ENCODE data around the gene TRHDE.

Gene TRHDE

DNA sequence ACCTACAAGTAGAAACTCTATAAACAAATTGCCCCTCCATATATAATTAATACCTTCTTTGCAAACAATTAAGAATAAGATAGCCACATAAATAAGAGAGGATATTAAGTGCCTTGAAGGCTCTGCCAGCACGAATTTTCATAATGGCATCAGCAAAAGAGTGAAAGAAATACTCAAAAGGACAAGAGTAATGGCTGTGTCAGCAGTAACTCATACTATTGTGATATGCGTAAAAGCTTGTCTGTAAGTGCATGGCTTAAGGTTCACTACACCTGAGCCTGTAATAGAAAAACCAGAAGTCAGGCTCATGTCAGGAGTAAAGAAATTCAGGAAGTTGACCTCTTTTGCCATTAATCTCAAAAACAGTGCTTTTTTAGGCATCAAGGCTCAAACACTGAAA is 204.1 kb downstream of the TRHDE start:
- H3K36me3 ChIP-seq (ENCODE audit: control insufficient read depth in 2 of 2, insufficient read depth in 1 of 2, low read length in 2 of 2) = no peaks in the 10 kb centered on the region
- ChIA-PET CTCF (no interaction called here), POLR2A (no interaction called here)
- H3K4me3 ChIP-seq (ENCODE audit: low read depth, low read length) = no peak overlapping the region
- no peak overlapping the region for H3K27ac ChIP-seq (ENCODE audit: extremely low read depth, low read depth, low read length)
- TF ChIP-seq GLIS2 (tag by site-specific recombination; IDR thresholded peaks at IDR 0.05) = no peak
- TF ChIP-seq KLF7 (tag by site-specific recombination; IDR thresholded peaks at IDR 0.05; ENCODE audit: borderline replicate concordance) = no peak
- TF ChIP-seq ZEB2 (tag by site-specific recombination; IDR thresholded peaks at IDR 0.05) = no peak
- no peak for TF ChIP-seq ZNF155 (tag by site-specific recombination; IDR thresholded peaks at IDR 0.05)
- TF ChIP-seq, protein P1, sequence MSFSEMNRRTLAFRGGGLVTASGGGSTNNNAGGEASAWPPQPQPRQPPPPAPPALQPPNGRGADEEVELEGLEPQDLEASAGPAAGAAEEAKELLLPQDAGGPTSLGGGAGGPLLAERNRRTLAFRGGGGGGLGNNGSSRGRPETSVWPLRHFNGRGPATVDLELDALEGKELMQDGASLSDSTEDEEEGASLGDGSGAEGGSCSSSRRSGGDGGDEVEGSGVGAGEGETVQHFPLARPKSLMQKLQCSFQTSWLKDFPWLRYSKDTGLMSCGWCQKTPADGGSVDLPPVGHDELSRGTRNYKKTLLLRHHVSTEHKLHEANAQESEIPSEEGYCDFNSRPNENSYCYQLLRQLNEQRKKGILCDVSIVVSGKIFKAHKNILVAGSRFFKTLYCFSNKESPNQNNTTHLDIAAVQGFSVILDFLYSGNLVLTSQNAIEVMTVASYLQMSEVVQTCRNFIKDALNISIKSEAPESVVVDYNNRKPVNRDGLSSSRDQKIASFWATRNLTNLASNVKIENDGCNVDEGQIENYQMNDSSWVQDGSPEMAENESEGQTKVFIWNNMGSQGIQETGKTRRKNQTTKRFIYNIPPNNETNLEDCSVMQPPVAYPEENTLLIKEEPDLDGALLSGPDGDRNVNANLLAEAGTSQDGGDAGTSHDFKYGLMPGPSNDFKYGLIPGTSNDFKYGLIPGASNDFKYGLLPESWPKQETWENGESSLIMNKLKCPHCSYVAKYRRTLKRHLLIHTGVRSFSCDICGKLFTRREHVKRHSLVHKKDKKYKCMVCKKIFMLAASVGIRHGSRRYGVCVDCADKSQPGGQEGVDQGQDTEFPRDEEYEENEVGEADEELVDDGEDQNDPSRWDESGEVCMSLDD (tag by site-specific recombination; IDR thresholded peaks at IDR 0.05) = no peak
- no peak for TF ChIP-seq ZNF19 (tag by site-specific recombination; IDR thresholded peaks at IDR 0.05; ENCODE audit: low read depth)
- no peak for TF ChIP-seq ZNF549 (tag by site-specific recombination; IDR thresholded peaks at IDR 0.05)
- TF ChIP-seq, protein P2, sequence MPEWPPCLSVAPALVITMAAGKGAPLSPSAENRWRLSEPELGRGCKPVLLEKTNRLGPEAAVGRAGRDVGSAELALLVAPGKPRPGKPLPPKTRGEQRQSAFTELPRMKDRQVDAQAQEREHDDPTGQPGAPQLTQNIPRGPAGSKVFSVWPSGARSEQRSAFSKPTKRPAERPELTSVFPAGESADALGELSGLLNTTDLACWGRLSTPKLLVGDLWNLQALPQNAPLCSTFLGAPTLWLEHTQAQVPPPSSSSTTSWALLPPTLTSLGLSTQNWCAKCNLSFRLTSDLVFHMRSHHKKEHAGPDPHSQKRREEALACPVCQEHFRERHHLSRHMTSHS (tag by site-specific recombination; IDR thresholded peaks at IDR 0.05) = no peak
- TF ChIP-seq ZNF629 (tag by site-specific recombination; IDR thresholded peaks at IDR 0.05) = no peak
- no peaks in the 10 kb centered on the region for H3K4me1 ChIP-seq (ENCODE audit: control insufficient read depth, insufficient read depth, low read length)
- no peaks in the 10 kb centered on the region for H3K9me3 ChIP-seq (ENCODE audit: control insufficient read depth, insufficient read depth, low read depth, low read length)

DNA sequence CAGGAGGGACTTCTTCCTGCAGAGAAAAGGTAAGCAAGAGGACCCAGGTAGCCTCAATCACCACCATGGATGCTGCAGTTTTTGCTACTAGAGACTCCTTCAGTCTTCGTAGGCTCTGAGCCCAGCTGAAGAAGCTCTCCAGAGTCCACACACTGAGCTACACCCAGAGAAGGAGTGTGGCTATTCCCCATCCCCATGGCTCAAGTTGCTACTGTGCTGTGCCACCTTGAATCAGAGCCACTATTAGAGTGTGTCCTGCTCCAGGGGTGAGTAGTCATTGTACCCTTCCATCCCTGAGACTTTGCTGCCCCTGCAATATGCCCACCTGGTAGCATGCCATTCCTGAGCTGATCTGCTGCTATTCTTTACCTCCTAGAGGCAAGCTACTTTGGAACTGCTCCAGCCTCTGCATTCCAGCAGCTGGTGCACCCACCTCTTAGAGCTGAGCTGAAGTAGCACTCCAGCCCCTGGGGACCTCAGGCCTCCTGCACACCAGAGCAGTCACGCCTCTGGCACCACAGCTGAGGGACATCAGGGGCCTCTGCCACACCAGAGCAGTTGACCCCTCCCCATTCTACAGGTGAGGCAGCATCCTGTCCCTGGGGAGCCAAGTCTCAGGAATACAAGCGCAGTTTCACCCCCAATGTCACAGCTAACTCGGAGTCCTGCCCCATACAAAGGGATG is 213.0 kb downstream of the TRHDE start:
- ChIA-PET CTCF (no interaction called here), POLR2A (no interaction called here)
- no peaks in the 10 kb centered on the region for H3K36me3 ChIP-seq (ENCODE audit: control insufficient read depth in 2 of 2, insufficient read depth in 1 of 2, low read length in 2 of 2)

DNA sequence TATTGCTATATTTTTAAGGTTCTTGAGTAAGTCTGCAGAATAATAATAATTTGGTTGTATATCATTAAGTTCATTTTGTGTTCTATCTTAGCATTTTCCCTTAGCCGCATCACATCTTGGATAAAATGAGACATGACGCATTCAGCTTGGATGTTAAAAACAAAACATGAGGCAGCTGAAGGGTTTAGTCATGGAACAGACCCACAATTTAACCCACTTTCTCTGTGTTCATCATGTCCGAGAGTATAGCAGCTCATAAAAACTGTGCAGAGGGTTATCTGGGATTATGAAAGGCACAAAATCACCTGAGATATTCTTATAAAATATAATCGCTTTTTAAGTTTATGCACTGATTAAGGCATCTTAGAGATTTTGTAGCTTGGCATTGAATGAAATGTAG is 219.3 kb downstream of the TRHDE start:
- ChIA-PET CTCF (no interaction called here), POLR2A (no interaction called here)
- H3K27ac ChIP-seq (ENCODE audit: extremely low read depth, low read depth, low read length) = no peak overlapping the region

More for the DNA sequence above, 213.0 kb downstream of the TRHDE start:
- no peak for TF ChIP-seq ZNF202 (tag by site-specific recombination; IDR thresholded peaks at IDR 0.05; ENCODE audit: borderline replicate concordance)
- no peak for TF ChIP-seq ZNF302 (tag by site-specific recombination; IDR thresholded peaks at IDR 0.05; ENCODE audit: low read depth)
- no peak for TF ChIP-seq SALL2 (tag by site-specific recombination; IDR thresholded peaks at IDR 0.05; ENCODE audit: borderline replicate concordance)
- TF ChIP-seq ZNF585B (tag by site-specific recombination; IDR thresholded peaks at IDR 0.05) = no peak
- TF ChIP-seq ZBTB17 (tag by site-specific recombination; IDR thresholded peaks at IDR 0.05) = no peak
- no peak for TF ChIP-seq ZNF629 (tag by site-specific recombination; IDR thresholded peaks at IDR 0.05)
- TF ChIP-seq ZNF404 (tag by site-specific recombination; IDR thresholded peaks at IDR 0.05) = no peak
- TF ChIP-seq, protein P2 (tag by site-specific recombination; IDR thresholded peaks at IDR 0.05) = no peak
- TF ChIP-seq ZNF184 (tag by site-specific recombination; IDR thresholded peaks at IDR 0.05) = no peak
- TF ChIP-seq MZF1 (tag by site-specific recombination; IDR thresholded peaks at IDR 0.05; ENCODE audit: borderline replicate concordance) = no peak
- Histone ChIP-seq H3K4me3 (ENCODE audit: low read depth, low read length) (no peak overlapping the region), H3K4me1 (ENCODE audit: control insufficient read depth, insufficient read depth, low read length) (no peaks in the 10 kb centered on the region), H3K9me3 (ENCODE audit: control insufficient read depth, insufficient read depth, low read depth, low read length) (no peaks in the 10 kb centered on the region), H3K27ac (ENCODE audit: extremely low read depth, low read depth, low read length) (no peak overlapping the region)

More for the DNA sequence above, 219.3 kb downstream of the TRHDE start:
- no peaks in the 10 kb centered on the region for H3K4me1 ChIP-seq (ENCODE audit: control insufficient read depth, insufficient read depth, low read length)
- TF ChIP-seq ZNF202 (tag by site-specific recombination; IDR thresholded peaks at IDR 0.05; ENCODE audit: borderline replicate concordance) (no peak), SCRT1 (tag by site-specific recombination; IDR thresholded peaks at IDR 0.05; ENCODE audit: borderline replicate concordance) (no peak), ZFHX2 (tag by site-specific recombination; conservative IDR thresholded peaks at IDR 0.05) (no peak), ZNF777 (tag by site-specific recombination; IDR thresholded peaks at IDR 0.05; ENCODE audit: borderline replicate concordance) (no peak), ZNF837 (tag by site-specific recombination; IDR thresholded peaks at IDR 0.05) (no peak), KLF7 (tag by site-specific recombination; IDR thresholded peaks at IDR 0.05; ENCODE audit: borderline replicate concordance) (no peak)
- TF ChIP-seq, protein P3, sequence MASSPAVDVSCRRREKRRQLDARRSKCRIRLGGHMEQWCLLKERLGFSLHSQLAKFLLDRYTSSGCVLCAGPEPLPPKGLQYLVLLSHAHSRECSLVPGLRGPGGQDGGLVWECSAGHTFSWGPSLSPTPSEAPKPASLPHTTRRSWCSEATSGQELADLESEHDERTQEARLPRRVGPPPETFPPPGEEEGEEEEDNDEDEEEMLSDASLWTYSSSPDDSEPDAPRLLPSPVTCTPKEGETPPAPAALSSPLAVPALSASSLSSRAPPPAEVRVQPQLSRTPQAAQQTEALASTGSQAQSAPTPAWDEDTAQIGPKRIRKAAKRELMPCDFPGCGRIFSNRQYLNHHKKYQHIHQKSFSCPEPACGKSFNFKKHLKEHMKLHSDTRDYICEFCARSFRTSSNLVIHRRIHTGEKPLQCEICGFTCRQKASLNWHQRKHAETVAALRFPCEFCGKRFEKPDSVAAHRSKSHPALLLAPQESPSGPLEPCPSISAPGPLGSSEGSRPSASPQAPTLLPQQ (tag by site-specific recombination; IDR thresholded peaks at IDR 0.05) = no peak
- no peak overlapping the region for H3K4me3 ChIP-seq (ENCODE audit: low read depth, low read length)
- H3K36me3 ChIP-seq (ENCODE audit: control insufficient read depth in 2 of 2, insufficient read depth in 1 of 2, low read length in 2 of 2) = no peaks in the 10 kb centered on the region
- no peaks in the 10 kb centered on the region for H3K9me3 ChIP-seq (ENCODE audit: control insufficient read depth, insufficient read depth, low read depth, low read length)
